ENCODE data around the gene PDZD7. TPM values are rescaled to one million over a fixed set of nuclear protein-coding genes. Genes with fewer than 3 reads are reported as not detected.
A peak's percentile ranks its signal among the peaks of the same experiment; 100 is the strongest.

Gene PDZD7
- total RNA-seq (1 to 10 TPM in 5 of 7 donors, under 1 TPM in 2; 0.42 to 2.3 (median 1.6) TPM), polyA plus RNA-seq (under 1 TPM; 0.17 to 0.77 (median 0.30) TPM)
- long read RNA-seq, donor 1, partial matches to known transcripts = 0 of 13 reads
- long read RNA-seq, donor 1, other reads (novel, unspliced or antisense) = 13 of 13 reads
- long read RNA-seq, donor 2 = 0 reads

DNA sequence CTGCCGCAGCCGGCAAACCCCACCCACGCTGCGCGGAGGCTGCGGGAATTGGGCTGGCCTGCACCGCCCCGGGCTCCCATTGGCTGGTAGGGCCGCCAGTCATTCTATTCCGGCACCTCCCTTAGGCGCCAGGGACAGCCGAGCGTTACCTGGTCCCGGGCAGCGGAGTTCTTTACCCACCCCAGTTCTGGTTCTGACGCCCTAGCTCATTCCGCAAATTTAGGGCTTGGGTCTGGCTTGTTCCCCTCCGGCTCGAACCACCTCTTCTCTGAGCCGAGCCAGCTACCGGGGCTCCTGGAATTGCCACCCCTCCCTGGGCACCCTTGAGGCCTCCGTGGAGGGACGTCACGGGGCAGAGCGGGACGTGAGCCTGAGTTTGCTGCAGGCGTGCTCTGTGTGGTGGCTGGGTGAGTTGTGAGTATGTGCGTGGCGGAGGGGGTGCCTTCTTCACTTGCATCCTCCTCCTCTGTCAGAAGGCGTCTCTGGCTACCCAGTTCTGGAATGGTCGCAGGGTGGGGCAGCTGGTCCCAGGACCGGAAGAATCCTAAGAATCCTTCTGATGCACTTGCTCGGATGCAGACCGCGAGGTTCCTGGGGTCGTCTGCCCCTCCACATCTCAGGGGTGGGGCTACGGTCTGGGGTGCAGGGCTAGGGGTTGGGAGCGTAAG lies at the start of gene PDZD7, which contains the start of gene SFXN3:
PDZD7 (minus strand) TSS at position 2 of the 668 bp plus-strand sequence. CDS start 910 bp downstream, outside the sequence.
SFXN3 (plus strand) TSS at position 107 of the 668 bp plus-strand sequence. CDS start 3,461 bp downstream, outside the sequence.
- peaks cover under 1 to 19% (median 16%) of the 10 kb centered on the region in 6 donors for H3K36me3 ChIP-seq
- H3K27me3 ChIP-seq (replicated peaks in 1 of 7) = peaks cover 0 to 24% (median 0%) of the 10 kb centered on the region in 7 donors
- peak within 1 kb of the TSS; percentile 50 to 82 (median 75) for H3K4me3 ChIP-seq
- intact Hi-C loops (cut with DNase I; ENCODE audit: low total_unique reads) = no loop called here
- TF ChIP-seq POLR2AphosphoS5 (IDR thresholded peaks at IDR 0.05) (peak; percentile 76 to 85 (median 82)), POLR2A (IDR thresholded peaks at IDR 0.05) (no peak), CTCF (IDR thresholded peaks at IDR 0.05 in 8 of 11, conservative IDR thresholded peaks at IDR 0.05 in 3 of 11) (peak in 3 of 11 experiments; percentile 19 to 31 (median 30))
- peak; percentile 99 for DNase-seq
- H3K9me3 ChIP-seq = no peaks in the 10 kb centered on the region
- H3K4me1 ChIP-seq = peaks cover 6 to 58% (median 33%) of the 10 kb centered on the region in 6 donors
- peak within 1 kb of the TSS; percentile 81 to 97 (median 94) for H3K27ac ChIP-seq
- WGBS, 5 donors = 0 to 1% (median 1%) methylated on average over 31 to 38 of the region's 38 CpGs

GRCh38 chr10:101079874-101080273 lies 48.9 kb upstream of the PDZD7 start:
- TF ChIP-seq CTCF (IDR thresholded peaks at IDR 0.05 in 8 of 11, conservative IDR thresholded peaks at IDR 0.05 in 3 of 11) (no peak), POLR2AphosphoS5 (IDR thresholded peaks at IDR 0.05) (no peak)
- Histone ChIP-seq H3K4me1 (no peaks in the 10 kb centered on the region), H3K4me3 (no peak overlapping the region), H3K27ac (no peak overlapping the region), H3K9me3 (no peaks in the 10 kb centered on the region), H3K36me3 (no peaks in the 10 kb centered on the region), H3K27me3 (replicated peaks in 1 of 7) (peaks cover 0 to 96% (median 8%) of the 10 kb centered on the region in 7 donors)
- WGBS, 5 donors = 59 to 88% (median 85%) methylated on average over 1 of the region's 1 CpG
- intact Hi-C loops (cut with DNase I; ENCODE audit: low total_unique reads) = no loop called here
- no peak for DNase-seq

- TF ChIP-seq CTCF (IDR thresholded peaks at IDR 0.05 in 8 of 11, conservative IDR thresholded peaks at IDR 0.05 in 3 of 11) (no peak), POLR2AphosphoS5 (IDR thresholded peaks at IDR 0.05) (no peak), POLR2A (IDR thresholded peaks at IDR 0.05) (no peak)
- DNase-seq = no peak
- 77 to 87% (median 83%) methylated on average over 5 of the region's 5 CpGs for WGBS, 5 donors
- no peaks in the 10 kb centered on the region for H3K36me3 ChIP-seq
- H3K9me3 ChIP-seq = no peaks in the 10 kb centered on the region
- H3K4me3 ChIP-seq = no peak overlapping the region
- H3K27ac ChIP-seq = no peak overlapping the region
- peaks cover 0 to 90% (median 4%) of the 10 kb centered on the region in 7 donors for H3K27me3 ChIP-seq (replicated peaks in 1 of 7)
- intact Hi-C loops (cut with DNase I; ENCODE audit: low total_unique reads) = no loop called here
- peaks cover 5 to 18% (median 15%) of the 10 kb centered on the region in 6 donors for H3K4me1 ChIP-seq
These were observed 45.7 kb upstream of the PDZD7 start for GRCh38 chr10:101076630-101077029.

GRCh38 chr10:101075775-101076174 lies 44.8 kb upstream of the PDZD7 start:
- H3K4me3 ChIP-seq = no peak overlapping the region
- no peak overlapping the region for H3K27ac ChIP-seq
- DNase-seq = no peak
- no peaks in the 10 kb centered on the region for H3K36me3 ChIP-seq
- intact Hi-C loops (cut with DNase I; ENCODE audit: low total_unique reads) = no loop called here
- no peaks in the 10 kb centered on the region for H3K9me3 ChIP-seq
- peaks cover 7 to 26% (median 24%) of the 10 kb centered on the region in 6 donors for H3K4me1 ChIP-seq
- H3K27me3 ChIP-seq (replicated peaks in 1 of 7) = peaks cover 0 to 83% (median 4%) of the 10 kb centered on the region in 7 donors
- WGBS, 5 donors = 11 to 18% (median 13%) methylated on average over 4 of the region's 4 CpGs
- TF ChIP-seq POLR2AphosphoS5 (IDR thresholded peaks at IDR 0.05) = no peak
- TF ChIP-seq POLR2A (IDR thresholded peaks at IDR 0.05) = no peak
- TF ChIP-seq CTCF (IDR thresholded peaks at IDR 0.05 in 8 of 11, conservative IDR thresholded peaks at IDR 0.05 in 3 of 11) = no peak

All from spleen (tissue), 13 donors.